ENCODE data around the gene PIGQ.

PIGQ gene

GRCh38 chr16:558298-559020 is 11.3 kb upstream of the PIGQ start:
- H3K9me3 ChIP-seq (ENCODE audit: insufficient read depth, low read length): no peaks in the 10 kb centered on the region
- H3K4me1 ChIP-seq (ENCODE audit: low read length): no peaks in the 10 kb centered on the region
- H3K4me3 ChIP-seq (ENCODE audit: low read length): no peak overlapping the region
- no peak overlapping the region for H2AFZ ChIP-seq (ENCODE audit: low read depth, low read length)
- no peaks in the 10 kb centered on the region for H3K36me3 ChIP-seq (replicated peaks; ENCODE audit: low read depth, low read length)
- no peak overlapping the region for H3K9ac ChIP-seq (ENCODE audit: low read length)
- no peaks in the 10 kb centered on the region for H3K79me2 ChIP-seq (ENCODE audit: low read length)
- no peaks in the 10 kb centered on the region for H3K27me3 ChIP-seq (ENCODE audit: low read depth, low read length)
- no peak for TF ChIP-seq CTCF (IDR thresholded peaks at IDR 0.05; ENCODE audit: low read depth, low read length)
- TF ChIP-seq EZH2phosphoT487 (IDR thresholded peaks at IDR 0.05; ENCODE audit: low read depth): no peak
- no peak overlapping the region for H3K4me2 ChIP-seq (ENCODE audit: low read length)
- H3K27ac ChIP-seq (ENCODE audit: low read length): no peak overlapping the region
- H4K20me1 ChIP-seq (ENCODE audit: insufficient read depth, low read length): no peaks in the 10 kb centered on the region

- no peaks in the 10 kb centered on the region for H3K36me3 ChIP-seq (replicated peaks; ENCODE audit: low read depth, low read length)
- no peak overlapping the region for H3K27ac ChIP-seq (ENCODE audit: low read length)
- no peak for TF ChIP-seq CTCF (IDR thresholded peaks at IDR 0.05; ENCODE audit: low read depth, low read length)
- TF ChIP-seq EZH2phosphoT487 (IDR thresholded peaks at IDR 0.05; ENCODE audit: low read depth): no peak
- no peak overlapping the region for H3K4me3 ChIP-seq (ENCODE audit: low read length)
- H4K20me1 ChIP-seq (ENCODE audit: insufficient read depth, low read length): no peaks in the 10 kb centered on the region
- no peaks in the 10 kb centered on the region for H3K79me2 ChIP-seq (ENCODE audit: low read length)
- no peaks in the 10 kb centered on the region for H3K27me3 ChIP-seq (ENCODE audit: low read depth, low read length)
- no peak overlapping the region for H3K4me2 ChIP-seq (ENCODE audit: low read length)
- no peaks in the 10 kb centered on the region for H3K9me3 ChIP-seq (ENCODE audit: insufficient read depth, low read length)
- no peak overlapping the region for H2AFZ ChIP-seq (ENCODE audit: low read depth, low read length)
- H3K9ac ChIP-seq (ENCODE audit: low read length): no peak overlapping the region
- H3K4me1 ChIP-seq (ENCODE audit: low read length): no peaks in the 10 kb centered on the region
Measured at GRCh38 chr16:559021-559380, 10.8 kb upstream of the PIGQ start.

- no peak overlapping the region for H3K9ac ChIP-seq (ENCODE audit: low read length)
Measured at GRCh38 chr16:559411-560203, 10.2 kb upstream of the PIGQ start.

More at GRCh38 chr16:559411-560203, 10.2 kb upstream of the PIGQ start:
- TF ChIP-seq EZH2phosphoT487 (IDR thresholded peaks at IDR 0.05; ENCODE audit: low read depth) (no peak), CTCF (IDR thresholded peaks at IDR 0.05; ENCODE audit: low read depth, low read length) (no peak)
- H3K27ac ChIP-seq (ENCODE audit: low read length): no peak overlapping the region
- H3K27me3 ChIP-seq (ENCODE audit: low read depth, low read length): no peaks in the 10 kb centered on the region
- no peaks in the 10 kb centered on the region for H4K20me1 ChIP-seq (ENCODE audit: insufficient read depth, low read length)
- no peaks in the 10 kb centered on the region for H3K79me2 ChIP-seq (ENCODE audit: low read length)
- no peaks in the 10 kb centered on the region for H3K36me3 ChIP-seq (replicated peaks; ENCODE audit: low read depth, low read length)
- H3K9me3 ChIP-seq (ENCODE audit: insufficient read depth, low read length): no peaks in the 10 kb centered on the region
- no peaks in the 10 kb centered on the region for H3K4me1 ChIP-seq (ENCODE audit: low read length)
- H2AFZ ChIP-seq (ENCODE audit: low read depth, low read length): no peak overlapping the region
- H3K4me2 ChIP-seq (ENCODE audit: low read length): no peak overlapping the region
- no peak overlapping the region for H3K4me3 ChIP-seq (ENCODE audit: low read length)
